Fibroblast of the conjunctiva (primary cell): Measurements from ENCODE around the gene SPATS1.
"Not testable (repeated sequence)": the region's sequence is repeated elsewhere in the genome, so short reads cannot be mapped to it uniquely, and the experiment has no call there.

Source experiments
- DNase-seq: peaks from one replicate; pipeline ENCODE4 v3.0.0-alpha.2; 2010; ENCODE audit warnings: low read depth

SPATS1 gene

DNA sequence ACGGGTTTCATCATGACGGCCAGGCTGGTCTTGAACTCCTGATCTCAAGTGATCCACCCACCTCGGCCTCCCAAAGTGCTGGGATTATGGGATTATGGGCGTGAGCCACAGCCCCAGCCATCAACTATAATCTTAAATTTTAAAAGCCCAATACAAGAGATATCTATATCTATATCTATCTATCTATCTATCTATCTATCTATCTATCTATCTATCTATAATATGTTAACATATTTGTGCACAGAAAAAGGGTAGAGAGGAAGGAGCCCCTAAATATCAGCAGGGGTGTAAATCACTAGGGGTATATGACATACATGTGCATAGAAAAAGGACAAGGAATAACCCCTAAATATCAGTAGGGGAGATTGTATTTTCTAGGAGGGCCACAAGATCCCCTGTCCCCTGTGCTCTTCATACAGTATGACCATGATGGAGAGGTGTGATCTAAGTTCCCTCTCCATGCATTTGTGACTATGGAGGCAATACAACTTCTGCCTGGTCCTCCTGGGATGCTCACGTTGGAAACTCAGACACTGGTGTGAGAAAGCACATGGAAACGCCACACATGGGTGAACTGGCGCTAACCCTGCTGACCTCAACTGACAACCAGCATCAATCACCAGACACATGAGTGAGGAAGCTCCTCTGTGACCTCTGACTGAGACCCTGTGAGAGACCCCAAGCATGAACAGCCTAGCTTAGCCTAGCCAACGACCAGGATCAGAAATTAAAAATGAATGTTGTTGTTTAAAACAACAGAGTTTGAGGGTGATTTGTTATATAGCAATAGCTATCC is 1.2 kb upstream of the SPATS1 start:
- DNase-seq, result no peak

DNA sequence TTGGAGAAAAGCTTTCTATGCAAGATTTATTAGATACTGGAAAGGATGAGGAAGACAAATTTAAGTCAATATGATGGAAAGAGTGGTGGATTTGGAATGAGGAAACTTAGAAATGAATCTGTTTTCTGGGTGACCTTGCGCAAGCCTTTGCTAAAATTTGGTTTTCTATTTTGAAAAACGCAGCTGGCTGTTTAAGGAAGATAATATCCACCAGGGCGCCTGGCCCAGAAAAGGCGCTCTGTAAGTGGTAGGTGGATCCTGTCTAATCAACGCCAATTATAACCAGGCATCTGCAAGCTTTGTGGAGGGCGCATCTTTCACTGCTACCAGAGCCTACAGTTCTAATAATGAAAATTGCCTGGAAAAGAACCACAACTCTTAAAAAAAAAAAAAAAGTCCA is 398 bp upstream of the SPATS1 start:
- DNase-seq, result no peak

DNA sequence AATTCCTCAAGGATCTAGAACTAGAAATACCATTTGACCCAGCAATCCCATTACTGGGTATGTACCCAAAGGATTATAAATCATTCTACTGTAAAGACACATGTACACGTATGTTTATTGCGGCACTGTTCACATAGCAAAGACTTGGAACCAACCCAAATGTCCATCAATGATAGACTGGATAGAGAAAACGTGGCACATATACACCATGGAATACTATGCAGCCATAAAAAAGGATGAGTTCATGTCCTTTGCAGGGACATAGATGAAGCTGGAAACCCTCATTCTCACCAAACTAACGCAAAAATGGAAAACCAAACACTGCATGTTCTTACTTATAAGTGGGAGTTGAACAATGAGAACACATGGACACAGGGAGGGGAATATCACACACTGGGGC is 4.4 kb downstream of the SPATS1 start:
- not testable (repeated sequence) for DNase-seq

DNA sequence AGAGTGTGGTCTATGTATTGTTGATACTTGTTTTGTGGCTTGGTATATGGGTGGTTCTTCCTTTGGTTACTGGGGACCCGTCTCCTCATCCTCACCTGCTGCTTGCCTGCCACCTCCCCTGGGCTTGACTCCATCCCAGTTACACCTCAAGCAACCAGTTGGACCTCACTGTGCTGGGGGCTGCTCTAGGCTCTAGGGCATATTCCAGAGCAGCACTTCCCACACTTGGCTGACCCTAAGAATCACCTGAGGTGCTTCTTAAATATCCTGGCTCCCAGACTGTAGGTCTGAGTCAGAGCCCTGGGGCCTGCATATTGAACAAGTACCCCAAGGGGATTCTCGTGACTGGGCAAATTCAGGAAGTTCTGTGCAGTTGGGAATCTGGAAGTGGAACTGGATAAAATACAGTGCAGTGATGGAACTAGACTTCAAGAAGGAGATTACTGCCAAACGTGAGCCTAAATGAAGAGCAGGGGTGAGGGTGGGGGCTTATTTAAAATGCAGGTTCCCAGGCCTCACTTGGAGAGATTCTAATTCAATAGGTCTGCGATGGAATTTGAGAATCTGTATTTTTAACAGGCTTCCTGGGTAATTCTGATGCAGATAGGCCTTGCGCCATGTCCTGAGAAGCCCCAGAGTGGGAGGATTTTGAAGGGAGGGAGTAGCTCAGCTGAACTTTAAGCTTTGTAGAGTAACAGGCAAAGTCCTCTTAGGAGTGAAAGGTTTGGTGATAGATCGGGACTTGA is 7.6 kb downstream of the SPATS1 start:
- DNase-seq, result no peak

DNA sequence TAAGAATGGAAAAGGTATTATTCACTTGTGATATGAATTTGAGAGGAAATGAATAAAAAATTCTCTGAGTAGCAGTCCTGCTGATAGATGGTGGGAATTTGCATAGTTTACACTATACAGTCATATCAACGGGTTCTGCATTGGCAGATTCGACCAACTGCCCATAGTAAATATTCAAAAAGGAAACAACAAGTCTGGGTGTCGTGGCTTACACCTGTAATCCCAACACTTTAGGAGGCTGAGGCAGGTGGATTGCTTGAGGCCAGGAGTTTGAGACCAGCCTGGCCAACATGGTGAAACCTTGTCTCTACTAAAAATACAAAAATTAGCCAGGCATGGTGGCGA is 8.2 kb downstream of the SPATS1 start:
- not testable (repeated sequence) for DNase-seq

DNA sequence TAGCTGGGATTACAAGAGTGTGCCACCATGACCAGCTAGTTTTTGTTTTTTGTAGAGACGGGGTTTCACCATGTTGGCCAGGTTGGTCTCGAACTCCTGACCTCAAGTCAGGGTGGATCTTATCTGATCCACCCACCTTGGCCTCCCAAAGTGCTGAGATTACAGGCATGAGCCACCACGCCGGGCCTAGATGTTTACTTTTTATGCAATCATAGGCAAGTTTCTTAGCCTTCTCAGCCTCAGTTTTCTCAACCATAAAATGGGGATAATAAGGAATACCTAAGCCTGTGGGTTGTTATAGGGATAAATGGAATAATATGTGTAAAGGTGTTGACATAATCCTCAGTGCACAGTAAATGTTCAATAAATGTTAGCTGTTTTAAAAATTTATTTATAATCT is 9.8 kb downstream of the SPATS1 start:
- DNase-seq, result no peak

DNA sequence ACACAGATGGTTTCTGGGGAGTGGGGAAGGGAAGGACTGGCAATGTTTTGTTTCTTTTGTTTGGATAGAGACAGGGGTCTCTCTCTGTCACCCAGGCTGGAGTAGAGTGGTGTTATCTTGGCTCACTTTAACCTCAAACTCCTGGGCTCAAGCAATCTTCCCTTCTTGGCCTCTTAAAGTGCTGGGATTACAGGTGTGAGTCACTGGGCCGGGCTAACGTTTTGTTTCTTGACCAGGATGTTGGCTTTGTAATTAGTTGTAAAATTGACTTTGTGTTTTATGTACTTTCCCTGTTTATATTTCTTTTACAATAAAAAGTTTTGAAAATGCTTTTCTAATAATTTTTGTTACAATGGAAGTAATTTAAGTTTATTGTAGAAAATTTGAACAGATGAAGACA is 10.9 kb downstream of the SPATS1 start:
- DNase-seq, result no peak

DNA sequence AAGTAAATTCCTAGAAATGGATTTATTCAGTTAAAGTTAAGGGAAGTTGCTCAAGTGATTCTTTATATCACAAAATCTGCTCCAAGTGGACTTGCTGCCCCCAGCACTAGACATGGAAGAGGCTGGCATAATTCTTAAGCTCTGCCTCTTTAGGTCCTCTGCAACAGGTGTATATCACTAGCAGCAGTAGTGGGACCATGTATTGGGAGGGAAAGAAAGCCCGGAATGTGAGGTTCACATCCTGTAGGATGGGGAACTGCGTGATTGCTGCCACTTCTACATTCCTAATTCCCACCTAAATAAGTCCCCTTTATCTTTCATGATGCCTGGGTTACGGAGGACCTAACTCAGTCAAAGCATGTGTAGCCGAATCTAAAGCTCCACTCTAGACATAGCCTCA is 13.2 kb downstream of the SPATS1 start:
- no peak for DNase-seq

DNA sequence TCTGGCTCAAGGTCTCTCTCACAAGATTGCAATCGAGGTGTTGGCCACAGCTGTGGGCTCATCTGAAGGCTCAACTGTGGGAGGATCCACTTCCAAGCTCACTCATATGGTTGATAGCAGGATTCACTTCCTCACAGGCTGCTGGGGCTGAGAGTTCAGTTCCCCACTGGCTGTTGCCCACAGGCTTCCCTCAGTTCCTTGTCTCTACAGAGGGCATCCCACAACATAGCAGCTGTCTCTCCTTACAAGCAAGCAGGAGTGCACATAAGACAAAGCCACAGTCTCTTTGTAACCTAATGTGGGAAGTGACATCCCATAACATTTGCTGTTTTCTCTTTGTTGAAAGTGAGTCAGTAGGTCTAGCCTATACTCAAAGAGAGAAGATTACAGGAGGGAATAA is 14.0 kb downstream of the SPATS1 start:
- no peak for DNase-seq

DNA sequence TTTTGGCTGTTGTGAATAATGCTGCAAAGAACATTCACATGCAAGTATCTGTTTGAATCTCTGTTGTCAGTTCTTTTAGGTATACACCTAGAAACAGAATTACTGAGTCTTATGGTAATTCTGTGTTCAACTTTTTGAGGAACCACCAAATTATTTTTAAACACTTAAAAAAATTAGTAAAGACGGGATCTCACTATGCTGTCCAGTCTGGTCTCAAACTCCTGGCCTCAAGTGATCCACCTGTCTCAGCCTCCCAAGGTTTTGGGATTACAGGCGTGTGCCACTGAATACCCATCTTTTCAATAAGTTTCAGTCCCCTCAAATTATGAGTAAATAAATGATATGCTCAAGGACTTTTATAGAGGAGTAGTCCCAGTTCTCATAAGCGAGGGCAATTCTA is 17.5 kb downstream of the SPATS1 start:
- DNase-seq, result no peak

DNA sequence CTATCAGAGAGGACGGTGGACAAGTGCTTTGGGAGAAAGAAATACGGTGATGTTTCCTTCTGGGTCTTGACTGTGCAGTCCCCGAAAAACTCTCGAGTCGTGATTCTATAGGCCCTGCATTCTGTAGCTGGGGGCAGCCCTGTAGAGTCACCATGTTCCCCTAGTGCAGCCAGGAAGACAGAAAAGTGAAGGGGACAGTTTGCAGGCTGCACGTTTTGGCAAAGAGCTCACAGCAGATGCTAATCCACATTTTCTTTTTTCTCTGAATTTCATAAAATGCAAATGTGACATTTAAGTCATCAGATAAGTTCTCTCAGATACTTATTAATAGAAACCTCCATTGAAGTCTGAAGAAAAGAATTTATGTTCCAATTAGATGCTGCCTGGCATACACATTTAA is 19.5 kb downstream of the SPATS1 start:
- no peak for DNase-seq

DNA sequence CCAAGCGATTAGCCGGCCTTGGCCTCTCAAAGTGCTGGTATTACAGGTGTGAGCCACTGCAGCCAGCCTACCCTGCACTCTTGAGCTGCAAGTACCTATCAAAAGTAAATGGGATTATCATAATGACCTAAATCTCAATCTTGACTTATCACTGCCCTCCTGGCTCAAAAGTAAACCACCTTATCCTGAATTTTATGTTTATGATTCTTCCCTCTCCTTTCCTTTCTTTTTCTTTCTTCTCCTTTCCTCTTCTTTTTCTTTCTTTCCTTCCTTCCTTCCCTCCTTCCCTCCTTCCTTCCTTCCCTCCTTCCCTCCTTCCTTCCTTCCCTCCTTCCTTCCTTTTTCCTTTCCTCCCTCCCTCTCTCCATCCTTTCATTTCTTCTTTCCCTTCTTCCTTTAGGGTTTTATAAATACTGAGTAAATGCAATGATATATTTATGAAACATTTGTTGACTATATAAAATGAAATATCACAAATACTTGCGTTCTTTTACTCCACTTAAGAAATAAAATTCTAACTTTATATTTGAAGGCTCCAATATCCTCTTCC is 21.0 kb downstream of the SPATS1 start:
- no peak for DNase-seq

DNA sequence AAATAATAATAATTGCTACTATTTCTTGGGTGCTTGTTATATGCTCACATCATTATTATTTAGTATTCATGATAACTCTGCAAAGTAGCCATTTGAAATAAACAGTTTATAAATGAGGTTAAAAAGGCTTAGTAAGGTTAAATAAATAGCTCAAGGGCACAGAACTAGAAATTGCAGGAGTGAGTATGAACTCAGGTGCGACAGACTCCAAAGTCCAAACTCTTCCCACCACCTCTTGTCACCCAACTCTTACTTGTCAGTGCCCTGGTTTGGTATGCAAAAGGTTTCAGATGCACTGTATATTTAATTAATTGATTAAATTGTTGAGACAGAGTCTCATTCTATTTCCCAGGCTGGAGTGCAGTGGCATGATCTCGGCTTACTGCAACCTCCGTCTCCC is 24.3 kb downstream of the SPATS1 start:
- DNase-seq, result no peak

DNA sequence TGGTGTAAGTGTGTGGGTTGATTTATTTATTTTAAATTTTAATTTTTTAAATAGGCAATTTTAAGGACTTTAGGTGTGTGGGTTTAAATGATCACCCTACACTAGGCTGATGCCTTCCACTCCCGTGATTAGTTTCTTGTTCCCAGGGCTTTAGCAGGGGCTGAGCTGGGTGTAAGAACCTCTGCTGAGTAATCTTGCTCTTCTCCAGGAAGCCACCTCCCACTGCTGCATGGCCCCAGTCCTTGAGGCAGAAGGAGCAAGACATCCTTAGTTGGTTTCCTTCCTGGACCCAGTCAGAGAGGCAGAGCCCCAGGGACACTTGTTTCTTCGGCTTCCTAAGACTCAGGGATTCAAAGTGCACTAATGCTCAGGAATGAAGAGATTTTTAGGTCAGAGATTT is 25.2 kb downstream of the SPATS1 start:
- no peak for DNase-seq

DNA sequence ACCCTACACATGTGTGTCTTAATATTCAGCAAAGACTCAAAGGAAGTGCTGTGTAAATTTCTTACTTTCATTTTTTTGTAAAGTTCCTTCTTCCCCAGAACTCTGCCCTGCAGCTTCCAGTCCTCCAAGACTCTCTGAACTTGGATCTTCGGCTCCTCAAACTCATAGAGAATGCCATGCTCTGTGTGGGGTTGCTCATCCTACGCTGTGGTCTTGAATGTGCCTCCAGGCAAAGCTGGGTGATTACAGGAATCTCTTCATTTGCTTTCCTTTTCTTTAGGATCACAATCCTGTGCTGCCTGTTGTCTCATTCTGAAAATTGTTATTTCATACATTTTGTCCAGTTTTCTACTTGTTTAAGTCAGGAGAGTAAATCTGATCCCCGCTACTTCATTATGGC is 30.6 kb downstream of the SPATS1 start:
- no peak for DNase-seq

DNA sequence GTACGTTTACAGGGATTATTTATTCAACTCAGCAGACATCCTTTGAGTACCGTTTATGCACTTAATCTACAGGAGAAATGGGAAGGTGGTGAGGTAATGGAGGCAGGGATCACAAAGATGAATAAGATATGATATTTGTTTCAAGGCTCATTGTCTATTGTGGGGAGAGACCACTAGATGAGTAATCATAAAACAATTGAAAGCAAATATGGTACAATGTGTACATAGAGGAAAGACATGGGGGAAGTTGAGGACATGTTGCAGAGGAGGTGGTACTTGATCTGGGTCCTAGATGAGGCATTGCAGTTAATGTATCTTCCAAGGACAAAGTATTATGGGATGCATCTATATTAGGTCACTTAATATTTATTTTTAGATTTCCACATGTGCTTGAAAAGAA is 31.3 kb downstream of the SPATS1 start:
- no peak for DNase-seq

DNA sequence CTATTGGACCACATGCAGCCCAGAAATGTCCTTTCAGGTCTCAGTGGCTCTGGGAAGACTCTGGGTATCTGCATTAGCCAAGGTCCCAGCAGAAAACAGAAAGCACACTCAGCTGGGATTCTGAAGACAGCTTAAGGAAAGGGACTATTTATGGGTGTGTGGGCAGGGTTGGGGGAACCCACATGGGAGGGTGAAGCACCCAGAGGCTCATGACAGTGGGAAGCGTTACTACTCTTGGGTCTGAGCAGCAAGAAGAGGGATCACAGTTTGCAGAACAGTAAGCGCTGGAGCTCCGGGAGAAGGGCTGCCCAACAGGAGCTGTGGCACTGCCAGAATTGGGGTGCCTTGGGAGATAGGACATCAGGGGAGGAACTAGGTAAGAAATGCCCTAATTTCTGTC is 32.6 kb downstream of the SPATS1 start:
- DNase-seq, result no peak

DNA sequence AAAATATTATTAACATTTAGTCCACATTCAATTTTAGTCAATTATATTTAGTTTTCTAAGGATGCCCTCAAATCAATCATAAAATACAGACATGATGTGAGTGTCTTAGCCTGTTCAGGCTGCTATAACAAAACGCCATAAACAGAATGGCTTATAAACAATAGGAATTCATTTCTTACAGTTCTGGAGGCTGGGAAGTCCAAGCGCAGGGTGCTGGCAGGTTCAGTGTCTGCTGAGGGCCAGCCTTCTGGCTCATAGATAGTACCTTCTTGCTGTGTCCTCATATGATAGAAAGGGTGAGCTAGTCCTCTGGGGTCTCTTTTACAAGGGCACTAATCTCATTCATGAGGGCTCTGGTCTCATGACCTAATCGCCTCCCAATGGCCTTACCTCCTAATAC is 35.0 kb downstream of the SPATS1 start:
- DNase-seq, result no peak

DNA sequence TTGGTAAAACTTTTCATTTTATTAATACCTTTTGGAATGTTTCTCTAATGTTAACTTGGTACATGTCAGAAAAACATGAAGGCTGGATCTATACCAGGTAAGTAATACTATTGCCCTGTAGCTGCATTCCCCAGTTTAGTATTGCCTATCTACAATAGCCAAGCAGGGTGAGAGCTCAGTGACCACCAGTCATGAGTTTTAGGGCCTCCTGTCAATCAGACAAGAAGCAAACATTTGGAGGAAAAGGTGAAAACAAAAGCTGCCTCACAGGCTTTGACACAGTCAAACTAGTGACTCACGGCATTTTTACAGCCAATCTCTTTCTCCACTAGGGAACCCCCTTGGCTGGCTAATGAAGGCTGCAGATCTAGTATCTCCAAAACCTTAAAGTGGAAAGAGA is 35.5 kb downstream of the SPATS1 start:
- no peak for DNase-seq

DNA sequence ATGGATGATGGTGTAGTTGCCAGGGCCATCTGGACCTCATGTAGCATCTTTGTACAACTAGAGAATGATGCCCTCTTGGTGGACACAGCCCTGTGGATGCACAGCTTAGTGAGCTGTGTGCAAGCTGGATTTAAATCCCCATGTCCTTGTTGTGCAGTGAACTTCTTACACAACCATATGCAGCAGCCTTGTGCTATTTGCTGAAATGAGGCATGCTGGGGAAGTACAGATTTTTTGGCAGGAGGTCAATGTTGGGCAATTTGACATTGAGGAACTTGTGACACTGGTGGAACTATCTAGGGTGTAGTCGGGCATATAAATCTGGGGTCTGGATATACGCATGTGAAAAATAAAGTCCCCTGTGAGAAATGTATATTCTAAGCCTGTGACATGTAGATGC is 39.3 kb downstream of the SPATS1 start:
- DNase-seq, result no peak

DNA sequence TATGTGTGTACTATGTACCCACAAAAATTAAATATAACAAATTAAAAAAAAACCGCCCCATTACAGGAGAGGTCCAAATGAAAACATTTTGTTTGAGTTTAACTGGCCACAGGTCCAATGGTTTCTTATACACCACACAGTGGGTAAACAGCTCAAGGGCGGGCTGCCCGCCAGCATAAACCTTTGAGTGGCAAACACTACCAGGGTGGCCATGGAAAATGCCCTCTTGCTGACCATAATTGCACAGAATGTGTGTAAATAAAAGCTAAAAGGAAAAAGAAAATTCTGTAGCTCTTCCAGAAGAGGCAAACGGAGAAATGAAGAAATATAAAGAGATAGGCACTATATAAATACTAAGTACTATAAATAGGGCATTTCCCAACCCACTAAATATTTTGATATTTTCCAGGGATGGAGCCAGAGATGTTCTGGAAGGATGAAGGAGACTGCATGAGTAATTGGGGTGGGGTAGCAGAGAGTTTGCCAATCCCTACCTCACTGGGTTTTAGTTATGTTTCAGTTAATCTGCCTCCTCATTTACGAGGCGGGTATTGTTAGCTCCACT is 44.0 kb downstream of the SPATS1 start:
- peak; percentile 51 for DNase-seq

DNA sequence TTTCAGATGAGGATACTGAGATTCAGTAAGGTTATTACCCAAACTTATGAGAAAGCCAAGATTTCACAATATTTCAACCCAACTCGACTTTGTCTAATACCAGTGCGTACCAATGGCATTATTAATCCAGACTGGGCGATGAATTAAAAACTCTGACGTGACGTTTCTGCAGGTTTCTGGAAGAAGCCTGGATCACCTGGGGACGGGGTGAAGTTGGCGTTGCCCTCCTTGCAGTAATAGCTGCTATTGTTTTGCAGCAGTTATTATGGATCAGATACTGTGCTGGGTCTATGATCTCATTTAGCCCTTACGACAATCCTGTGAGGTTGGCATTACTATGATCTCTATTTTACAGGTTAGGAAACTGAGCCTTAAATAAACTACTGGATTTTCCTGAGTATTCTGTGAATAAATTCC is 44.5 kb downstream of the SPATS1 start:
- peak; percentile 3 for DNase-seq
